Measurements from ENCODE around the gene SCN5A. TPM values are rescaled to one million over a fixed set of nuclear protein-coding genes. Genes with fewer than 3 reads are reported as not detected.

The SCN5A gene
- total RNA-seq, 2 experiments from 2014 or later = 0.20 to 0.52 TPM

DNA sequence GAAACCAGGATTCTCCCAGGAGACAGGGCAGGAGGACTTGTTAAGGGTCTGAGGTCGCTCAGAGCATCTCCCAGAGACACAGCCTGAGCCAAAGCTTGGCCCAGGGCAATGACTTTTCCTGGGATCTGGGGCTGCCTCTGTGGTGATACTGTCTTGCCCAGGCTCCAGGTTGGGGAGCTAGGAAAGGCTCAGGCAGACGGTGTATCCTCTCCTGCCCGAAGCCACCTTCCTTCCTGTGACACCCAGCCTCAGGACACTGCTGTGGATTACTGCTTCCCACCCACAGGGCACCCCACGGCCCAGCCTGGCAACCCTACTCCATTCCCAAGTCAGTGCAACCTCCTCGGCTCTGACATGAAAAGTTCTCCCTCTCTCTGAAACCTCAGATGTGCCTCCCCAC, 31.9 kb downstream of the SCN5A start:
- POLR2A ChIA-PET = interaction anchor here (0.9 kb wide), 1 partner anchor 16 kb away, joined by 3 read pairs; no protein-coding TSS in a partner anchor
- Mint-ChIP-seq H3K27me3 (no peaks in the 10 kb centered on the region), H3K4me3 (no peak overlapping the region), H3K27ac (no peak overlapping the region), H3K4me1 (ENCODE audit: low read depth) (no peaks in the 10 kb centered on the region), H3K9me3 (no peaks in the 10 kb centered on the region), H3K36me3 (ENCODE audit: low read depth) (no peaks in the 10 kb centered on the region)
- intact Hi-C loops (cut with micrococcal nuclease) = no loop called here
- TF ChIP-seq, protein P1, sequence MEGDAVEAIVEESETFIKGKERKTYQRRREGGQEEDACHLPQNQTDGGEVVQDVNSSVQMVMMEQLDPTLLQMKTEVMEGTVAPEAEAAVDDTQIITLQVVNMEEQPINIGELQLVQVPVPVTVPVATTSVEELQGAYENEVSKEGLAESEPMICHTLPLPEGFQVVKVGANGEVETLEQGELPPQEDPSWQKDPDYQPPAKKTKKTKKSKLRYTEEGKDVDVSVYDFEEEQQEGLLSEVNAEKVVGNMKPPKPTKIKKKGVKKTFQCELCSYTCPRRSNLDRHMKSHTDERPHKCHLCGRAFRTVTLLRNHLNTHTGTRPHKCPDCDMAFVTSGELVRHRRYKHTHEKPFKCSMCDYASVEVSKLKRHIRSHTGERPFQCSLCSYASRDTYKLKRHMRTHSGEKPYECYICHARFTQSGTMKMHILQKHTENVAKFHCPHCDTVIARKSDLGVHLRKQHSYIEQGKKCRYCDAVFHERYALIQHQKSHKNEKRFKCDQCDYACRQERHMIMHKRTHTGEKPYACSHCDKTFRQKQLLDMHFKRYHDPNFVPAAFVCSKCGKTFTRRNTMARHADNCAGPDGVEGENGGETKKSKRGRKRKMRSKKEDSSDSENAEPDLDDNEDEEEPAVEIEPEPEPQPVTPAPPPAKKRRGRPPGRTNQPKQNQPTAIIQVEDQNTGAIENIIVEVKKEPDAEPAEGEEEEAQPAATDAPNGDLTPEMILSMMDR (IDR thresholded peaks at IDR 0.05) = no peak
- DNase-seq = no peak
- ATAC-seq = no peak
- CTCF ChIA-PET = no interaction called here

DNA sequence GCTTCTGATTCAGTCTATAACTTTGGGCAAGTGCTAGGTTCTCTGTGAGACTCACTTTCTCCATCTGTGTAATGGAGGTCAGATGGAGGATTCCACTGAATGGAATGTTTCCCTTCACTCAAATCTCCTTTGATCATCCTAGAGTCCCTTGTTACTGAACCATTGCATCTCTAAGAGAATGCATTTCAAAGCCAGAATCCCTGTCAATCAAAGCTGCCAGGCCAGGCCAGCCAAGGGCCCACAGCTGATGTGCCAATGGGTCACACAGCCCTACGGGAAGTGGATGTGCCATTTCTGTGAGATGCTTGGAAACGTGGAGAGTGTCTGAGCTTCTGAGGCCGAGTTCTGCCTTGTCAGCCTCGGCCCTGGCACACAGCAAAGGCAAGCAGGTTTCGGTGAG, 32.4 kb downstream of the SCN5A start:
- ATAC-seq (no peak), DNase-seq (no peak)
- intact Hi-C loops (cut with micrococcal nuclease) = no loop called here
- ChIA-PET POLR2A (interaction anchor here (0.9 kb wide), 1 partner anchor 17 kb away, joined by 3 read pairs; no protein-coding TSS in a partner anchor), CTCF (no interaction called here)
- no peak overlapping the region for H3K27ac Mint-ChIP-seq
- TF ChIP-seq, protein P1 (IDR thresholded peaks at IDR 0.05) = no peak
- H3K27me3 Mint-ChIP-seq = no peaks in the 10 kb centered on the region
- no peak overlapping the region for H3K4me3 Mint-ChIP-seq
- no peaks in the 10 kb centered on the region for H3K36me3 Mint-ChIP-seq (ENCODE audit: low read depth)
- H3K4me1 Mint-ChIP-seq (ENCODE audit: low read depth) = no peaks in the 10 kb centered on the region
- H3K9me3 Mint-ChIP-seq = no peaks in the 10 kb centered on the region

- intact Hi-C loops (cut with micrococcal nuclease) = no loop called here
- H3K36me3 Mint-ChIP-seq (ENCODE audit: low read depth) = no peaks in the 10 kb centered on the region
- H3K4me1 Mint-ChIP-seq (ENCODE audit: low read depth) = no peaks in the 10 kb centered on the region
- ATAC-seq = no peak
- TF ChIP-seq, protein P1 (IDR thresholded peaks at IDR 0.05) = no peak
- H3K27me3 Mint-ChIP-seq = no peaks in the 10 kb centered on the region
- DNase-seq = no peak
- POLR2A ChIA-PET = no interaction called here
- no peak overlapping the region for H3K4me3 Mint-ChIP-seq
- H3K9me3 Mint-ChIP-seq = no peaks in the 10 kb centered on the region
- CTCF ChIA-PET = no interaction called here
- H3K27ac Mint-ChIP-seq = no peak overlapping the region
Measured at GRCh38 chr3:38616658-38617057, 32.8 kb downstream of the SCN5A start.

DNA sequence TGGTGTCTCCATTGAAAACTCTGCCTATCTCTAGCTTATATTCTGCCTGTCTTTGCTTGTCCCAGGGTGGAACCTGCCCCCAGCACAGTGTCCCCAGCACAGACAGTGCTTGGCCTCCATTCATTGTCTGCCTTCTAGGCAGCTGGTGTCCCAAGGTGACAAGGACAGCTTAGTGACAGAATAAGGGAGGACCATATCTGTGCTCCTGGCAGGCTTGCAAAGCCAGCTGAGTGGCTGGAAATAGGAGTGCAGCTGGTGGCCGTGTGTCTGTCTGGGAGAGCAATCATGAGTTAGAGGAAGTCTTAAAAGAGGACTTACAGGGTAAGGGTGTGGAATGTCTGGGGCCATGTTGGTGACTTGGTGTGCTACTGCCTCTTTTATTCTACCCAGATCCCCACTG, 33.4 kb downstream of the SCN5A start:
- ChIA-PET CTCF (no interaction called here), POLR2A (no interaction called here)
- no peaks in the 10 kb centered on the region for H3K4me1 Mint-ChIP-seq (ENCODE audit: low read depth)
- intact Hi-C loops (cut with micrococcal nuclease) = no loop called here
- no peaks in the 10 kb centered on the region for H3K36me3 Mint-ChIP-seq (ENCODE audit: low read depth)
- ATAC-seq (no peak), DNase-seq (no peak)
- H3K27ac Mint-ChIP-seq = no peak overlapping the region
- H3K4me3 Mint-ChIP-seq = no peak overlapping the region
- TF ChIP-seq, protein P1 (IDR thresholded peaks at IDR 0.05) = no peak
- no peaks in the 10 kb centered on the region for H3K9me3 Mint-ChIP-seq
- no peaks in the 10 kb centered on the region for H3K27me3 Mint-ChIP-seq

- H3K27ac Mint-ChIP-seq = no peak overlapping the region
- ChIA-PET CTCF (interaction anchor here (1.0 kb wide), 1 partner anchor 94 kb away, joined by 3 read pairs; no protein-coding TSS in a partner anchor), POLR2A (no interaction called here)
- DNase-seq (no peak), ATAC-seq (no peak)
- TF ChIP-seq, protein P1 (IDR thresholded peaks at IDR 0.05) = no peak
- intact Hi-C loops (cut with micrococcal nuclease) = no loop called here
- H3K27me3 Mint-ChIP-seq = no peaks in the 10 kb centered on the region
- H3K4me3 Mint-ChIP-seq = no peak overlapping the region
- no peaks in the 10 kb centered on the region for H3K9me3 Mint-ChIP-seq
- H3K36me3 Mint-ChIP-seq (ENCODE audit: low read depth) = no peaks in the 10 kb centered on the region
- H3K4me1 Mint-ChIP-seq (ENCODE audit: low read depth) = no peaks in the 10 kb centered on the region
Measured at GRCh38 chr3:38614651-38615352, 34.7 kb downstream of the SCN5A start.
